ENCODE data around the gene HOXA9. TPM values are rescaled to one million over a fixed set of nuclear protein-coding genes. Genes with fewer than 3 reads are reported as not detected.

HOXA9 gene
- total RNA-seq, 1 donor from 2014 or later = 0.80 TPM

- TF ChIP-seq CTCF (IDR thresholded peaks at IDR 0.05; ENCODE audit: unreplicated experiment) = no peak
- H3K36me3 Mint-ChIP-seq (ENCODE audit: low read depth, unreplicated experiment) = no peaks in the 10 kb centered on the region
- no peak overlapping the region for H3K27ac Mint-ChIP-seq (ENCODE audit: unreplicated experiment)
- H3K4me1 Mint-ChIP-seq (ENCODE audit: unreplicated experiment) = peaks cover 34% of the 10 kb centered on the region
- no peaks in the 10 kb centered on the region for H3K9me3 Mint-ChIP-seq (ENCODE audit: unreplicated experiment)
- H3K4me3 Mint-ChIP-seq (ENCODE audit: unreplicated experiment) = no peak overlapping the region
- DNase-seq (ENCODE audit: low spot score) = no peak
- H3K27me3 Mint-ChIP-seq (ENCODE audit: unreplicated experiment) = peaks cover 36% of the 10 kb centered on the region
Observed at GRCh38 chr7:27126596-27127327, 38.6 kb downstream of the HOXA9 start.

GRCh38 chr7:27125986-27126394 is 39.3 kb downstream of the HOXA9 start:
- no peak overlapping the region for H3K27ac Mint-ChIP-seq (ENCODE audit: unreplicated experiment)
- DNase-seq (ENCODE audit: low spot score) = no peak
- H3K4me1 Mint-ChIP-seq (ENCODE audit: unreplicated experiment) = peaks cover 34% of the 10 kb centered on the region
- peaks cover 34% of the 10 kb centered on the region for H3K27me3 Mint-ChIP-seq (ENCODE audit: unreplicated experiment)
- H3K36me3 Mint-ChIP-seq (ENCODE audit: low read depth, unreplicated experiment) = no peaks in the 10 kb centered on the region
- TF ChIP-seq CTCF (IDR thresholded peaks at IDR 0.05; ENCODE audit: unreplicated experiment) = no peak
- no peak overlapping the region for H3K4me3 Mint-ChIP-seq (ENCODE audit: unreplicated experiment)
- no peaks in the 10 kb centered on the region for H3K9me3 Mint-ChIP-seq (ENCODE audit: unreplicated experiment)

GRCh38 chr7:27124902-27125689 is 40.2 kb downstream of the HOXA9 start:
- no peak for DNase-seq (ENCODE audit: low spot score)
- H3K27me3 Mint-ChIP-seq (ENCODE audit: unreplicated experiment) = peaks cover 36% of the 10 kb centered on the region
- no peaks in the 10 kb centered on the region for H3K9me3 Mint-ChIP-seq (ENCODE audit: unreplicated experiment)
- no peak overlapping the region for H3K4me3 Mint-ChIP-seq (ENCODE audit: unreplicated experiment)
- peaks cover 34% of the 10 kb centered on the region for H3K4me1 Mint-ChIP-seq (ENCODE audit: unreplicated experiment)
- TF ChIP-seq CTCF (IDR thresholded peaks at IDR 0.05; ENCODE audit: unreplicated experiment) = no peak
- H3K36me3 Mint-ChIP-seq (ENCODE audit: low read depth, unreplicated experiment) = no peaks in the 10 kb centered on the region
- H3K27ac Mint-ChIP-seq (ENCODE audit: unreplicated experiment) = no peak overlapping the region

- DNase-seq (ENCODE audit: low spot score) = no peak
- no peaks in the 10 kb centered on the region for H3K9me3 Mint-ChIP-seq (ENCODE audit: unreplicated experiment)
Observed at GRCh38 chr7:27124096-27124901, 41.0 kb downstream of the HOXA9 start.

More at GRCh38 chr7:27124096-27124901, 41.0 kb downstream of the HOXA9 start:
- Mint-ChIP-seq H3K36me3 (ENCODE audit: low read depth, unreplicated experiment) (no peaks in the 10 kb centered on the region), H3K27me3 (ENCODE audit: unreplicated experiment) (peaks cover 41% of the 10 kb centered on the region), H3K4me3 (ENCODE audit: unreplicated experiment) (peak overlapping the region; percentile 19), H3K27ac (ENCODE audit: unreplicated experiment) (no peak overlapping the region), H3K4me1 (ENCODE audit: unreplicated experiment) (peaks cover 34% of the 10 kb centered on the region)
- TF ChIP-seq CTCF (IDR thresholded peaks at IDR 0.05; ENCODE audit: unreplicated experiment) = no peak
